GM21529 (cell line): Measurements from ENCODE around the gene MRPL52.
"Not testable (repeated sequence)": the region's sequence is repeated elsewhere in the genome, so short reads cannot be mapped to it uniquely, and the experiment has no call there.

Source experiments
- ATAC-seq: cut with Tn5 transposase; IDR thresholded peaks from one replicate; pipeline ENCODE4 v1.9.1; 2021; ENCODE audit not compliant: unreplicated experiment

MRPL52 gene

GRCh38 chr14:22852599-22852939, 22.9 kb downstream of the MRPL52 start:
- ATAC-seq, result no peak

GRCh38 chr14:22852940-22853767, 23.5 kb downstream of the MRPL52 start:
- ATAC-seq, result peak; percentile 82

- ATAC-seq, result not testable (repeated sequence)
These were observed 24.6 kb downstream of the MRPL52 start for GRCh38 chr14:22854296-22854695.

DNA sequence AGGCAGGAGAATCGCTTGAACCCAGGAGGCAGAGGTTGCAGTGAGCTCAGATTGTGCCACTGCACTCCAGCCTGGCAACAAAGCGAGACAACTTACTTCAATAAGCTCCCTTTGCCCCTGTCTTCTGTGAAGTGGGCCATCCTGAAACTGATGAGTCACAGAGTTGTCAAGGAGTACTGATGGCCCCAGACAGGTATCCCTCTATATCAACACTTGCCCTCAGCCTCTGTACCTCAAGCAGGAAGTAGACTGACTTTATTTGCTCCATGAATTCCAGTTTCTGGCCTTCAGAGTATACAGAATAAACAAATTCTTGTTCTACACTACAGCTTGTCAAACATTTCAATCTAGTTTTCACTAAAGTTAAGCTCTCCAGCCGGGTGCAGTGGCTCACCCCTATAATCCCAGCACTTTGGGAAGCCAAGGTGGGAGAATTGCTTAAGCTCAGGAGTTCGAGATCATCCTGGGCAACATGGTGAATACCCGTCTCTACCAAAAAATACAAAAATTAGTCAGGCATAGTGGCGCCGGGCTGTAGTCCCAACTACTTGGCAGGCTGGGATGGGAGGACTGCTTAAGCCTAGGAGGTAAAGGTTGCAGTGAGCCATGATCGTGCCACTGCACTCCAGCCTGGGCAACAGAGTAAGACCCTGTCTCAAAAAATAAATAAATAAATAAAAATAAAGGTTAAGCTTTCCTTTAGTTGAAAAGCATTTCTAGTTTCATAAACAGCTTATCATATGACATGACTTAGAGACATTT, 25.5 kb downstream of the MRPL52 start:
- no peak for ATAC-seq

GRCh38 chr14:22856428-22856827, 26.7 kb downstream of the MRPL52 start:
- ATAC-seq, result no peak

DNA sequence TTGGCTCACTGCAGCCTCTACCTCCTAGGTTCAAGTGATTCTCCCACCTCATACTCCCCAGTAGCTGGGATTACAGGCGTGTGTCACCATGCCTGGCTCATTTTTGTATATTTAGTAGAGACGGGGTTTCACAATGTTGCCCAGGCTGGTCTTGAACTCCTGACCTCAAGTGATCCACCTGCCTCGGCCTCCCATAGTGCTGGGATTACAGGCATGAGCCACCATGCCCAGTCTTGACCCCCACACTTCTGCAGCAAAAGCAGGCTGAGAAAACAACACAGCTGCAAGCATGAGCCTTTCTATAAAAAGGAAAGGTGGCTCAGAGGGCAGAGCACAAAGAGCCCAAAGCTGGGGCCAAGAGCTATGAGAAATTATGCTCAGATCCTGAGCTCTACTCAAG, 30.7 kb downstream of the MRPL52 start:
- ATAC-seq, result not testable (repeated sequence)

GRCh38 chr14:22861651-22862050, 32.0 kb downstream of the MRPL52 start:
- ATAC-seq, result no peak

GRCh38 chr14:22864979-22865378, 35.3 kb downstream of the MRPL52 start:
- no peak for ATAC-seq

GRCh38 chr14:22865424-22866405, 36.0 kb downstream of the MRPL52 start:
- no peak for ATAC-seq

DNA sequence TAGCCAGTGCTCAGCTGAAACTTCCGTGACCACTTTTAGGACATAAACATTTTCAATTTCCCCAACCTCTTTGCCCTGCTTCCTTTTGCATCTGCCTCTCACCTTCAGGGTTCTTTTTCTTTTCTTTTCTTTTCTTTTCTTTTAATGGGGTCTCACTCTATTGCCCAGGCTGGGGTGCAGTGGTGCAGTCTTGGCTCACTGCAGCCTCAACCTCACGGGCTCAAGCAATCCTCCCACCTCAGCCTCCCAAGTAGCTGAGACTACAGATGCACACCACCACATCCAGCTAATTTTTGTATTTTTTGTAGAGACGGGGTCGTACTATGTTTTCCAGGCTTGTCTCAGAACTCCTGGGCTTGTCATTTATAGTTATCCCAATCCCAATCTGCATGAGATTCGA, 37.2 kb downstream of the MRPL52 start:
- no peak for ATAC-seq

- ATAC-seq, result peak; percentile 39
These were observed 41.1 kb downstream of the MRPL52 start for GRCh38 chr14:22870811-22871223.

- peak; percentile 84 for ATAC-seq
These were observed 41.7 kb downstream of the MRPL52 start, which contains the start of gene LRP10 for GRCh38 chr14:22871224-22872032. TSS of gene LRP10 (plus strand) at chr14:22871740. CDS start at chr14:22872304, 564 bp downstream.

DNA sequence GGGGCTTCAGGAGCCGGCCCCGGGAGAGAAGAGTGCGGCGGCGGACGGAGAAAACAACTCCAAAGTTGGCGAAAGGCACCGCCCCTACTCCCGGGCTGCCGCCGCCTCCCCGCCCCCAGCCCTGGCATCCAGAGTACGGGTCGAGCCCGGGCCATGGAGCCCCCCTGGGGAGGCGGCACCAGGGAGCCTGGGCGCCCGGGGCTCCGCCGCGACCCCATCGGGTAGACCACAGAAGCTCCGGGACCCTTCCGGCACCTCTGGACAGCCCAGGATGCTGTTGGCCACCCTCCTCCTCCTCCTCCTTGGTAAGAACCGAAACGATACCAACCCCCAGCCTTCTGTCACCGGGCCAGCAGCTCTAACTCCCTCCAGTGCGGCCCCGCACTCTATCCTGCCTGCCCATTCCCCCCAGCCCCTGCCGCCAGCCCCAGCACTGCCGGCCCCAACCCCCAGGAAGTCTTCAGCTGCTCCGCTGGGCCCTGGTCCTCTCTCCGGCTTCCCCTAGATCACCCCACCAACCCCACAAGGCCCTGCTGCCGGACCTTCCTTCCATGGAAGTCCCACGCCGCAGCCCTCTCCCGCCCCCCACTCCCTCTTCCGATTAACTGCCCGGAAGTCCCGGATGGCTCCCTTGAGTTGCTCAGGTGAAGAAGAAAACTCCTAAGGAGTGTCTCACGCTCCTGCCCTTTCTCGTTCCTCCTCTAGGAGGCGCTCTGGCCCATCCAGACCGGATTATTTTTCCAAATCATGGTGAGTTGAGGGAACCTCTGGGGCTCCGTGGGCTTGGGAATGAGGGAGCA, 42.5 kb downstream of the MRPL52 start:
- peak; percentile 18 for ATAC-seq

GRCh38 chr14:22872833-22873520, 43.3 kb downstream of the MRPL52 start:
- no peak for ATAC-seq

DNA sequence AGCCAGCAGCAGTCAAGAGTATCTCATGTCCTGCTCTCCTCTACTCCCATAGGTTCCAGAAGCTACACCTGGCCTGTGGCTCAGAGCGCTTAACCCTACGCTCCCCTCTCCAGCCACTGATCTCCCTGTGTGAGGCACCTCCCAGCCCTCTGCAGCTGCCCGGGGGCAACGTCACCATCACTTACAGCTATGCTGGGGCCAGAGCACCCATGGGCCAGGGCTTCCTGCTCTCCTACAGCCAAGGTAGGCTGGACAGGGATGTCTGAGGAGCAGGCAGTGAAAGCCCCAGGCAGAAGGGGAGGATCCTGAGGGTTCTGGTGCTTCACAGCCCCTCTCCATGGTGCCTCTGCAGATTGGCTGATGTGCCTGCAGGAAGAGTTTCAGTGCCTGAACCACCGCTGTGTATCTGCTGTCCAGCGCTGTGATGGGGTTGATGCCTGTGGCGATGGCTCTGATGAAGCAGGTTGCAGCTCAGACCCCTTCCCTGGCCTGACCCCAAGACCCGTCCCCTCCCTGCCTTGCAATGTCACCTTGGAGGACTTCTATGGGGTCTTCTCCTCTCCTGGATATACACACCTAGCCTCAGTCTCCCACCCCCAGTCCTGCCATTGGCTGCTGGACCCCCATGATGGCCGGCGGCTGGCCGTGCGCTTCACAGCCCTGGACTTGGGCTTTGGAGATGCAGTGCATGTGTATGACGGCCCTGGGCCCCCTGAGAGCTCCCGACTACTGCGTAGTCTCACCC, 45.5 kb downstream of the MRPL52 start:
- ATAC-seq, result no peak

DNA sequence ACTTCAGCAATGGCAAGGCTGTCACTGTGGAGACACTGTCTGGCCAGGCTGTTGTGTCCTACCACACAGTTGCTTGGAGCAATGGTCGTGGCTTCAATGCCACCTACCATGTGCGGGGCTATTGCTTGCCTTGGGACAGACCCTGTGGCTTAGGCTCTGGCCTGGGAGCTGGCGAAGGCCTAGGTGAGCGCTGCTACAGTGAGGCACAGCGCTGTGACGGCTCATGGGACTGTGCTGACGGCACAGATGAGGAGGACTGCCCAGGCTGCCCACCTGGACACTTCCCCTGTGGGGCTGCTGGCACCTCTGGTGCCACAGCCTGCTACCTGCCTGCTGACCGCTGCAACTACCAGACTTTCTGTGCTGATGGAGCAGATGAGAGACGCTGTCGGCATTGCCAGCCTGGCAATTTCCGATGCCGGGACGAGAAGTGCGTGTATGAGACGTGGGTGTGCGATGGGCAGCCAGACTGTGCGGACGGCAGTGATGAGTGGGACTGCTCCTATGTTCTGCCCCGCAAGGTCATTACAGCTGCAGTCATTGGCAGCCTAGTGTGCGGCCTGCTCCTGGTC, 46.1 kb downstream of the MRPL52 start:
- no peak for ATAC-seq

DNA sequence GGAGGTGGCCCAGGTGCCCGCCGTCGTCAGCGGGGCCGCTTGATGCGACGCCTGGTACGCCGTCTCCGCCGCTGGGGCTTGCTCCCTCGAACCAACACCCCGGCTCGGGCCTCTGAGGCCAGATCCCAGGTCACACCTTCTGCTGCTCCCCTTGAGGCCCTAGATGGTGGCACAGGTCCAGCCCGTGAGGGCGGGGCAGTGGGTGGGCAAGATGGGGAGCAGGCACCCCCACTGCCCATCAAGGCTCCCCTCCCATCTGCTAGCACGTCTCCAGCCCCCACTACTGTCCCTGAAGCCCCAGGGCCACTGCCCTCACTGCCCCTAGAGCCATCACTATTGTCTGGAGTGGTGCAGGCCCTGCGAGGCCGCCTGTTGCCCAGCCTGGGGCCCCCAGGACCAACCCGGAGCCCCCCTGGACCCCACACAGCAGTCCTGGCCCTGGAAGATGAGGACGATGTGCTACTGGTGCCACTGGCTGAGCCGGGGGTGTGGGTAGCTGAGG, 47.4 kb downstream of the MRPL52 start:
- no peak for ATAC-seq
